Measurements from ENCODE around the gene CRELD1. TPM values are rescaled to one million over a fixed set of nuclear protein-coding genes. Genes with fewer than 3 reads are reported as not detected.
A peak's percentile ranks its signal among the peaks of the same experiment; 100 is the strongest.

The CRELD1 gene
- total RNA-seq, 3 donors from 2014 or later: 11.0 to 15.6 (median 13.0) TPM

GRCh38 chr3:9914011-9914410 lies 19.6 kb upstream of the CRELD1 start:
- no peaks in the 10 kb centered on the region for H3K36me3 Mint-ChIP-seq (ENCODE audit: insufficient read depth)
- DNase-seq (no peak), ATAC-seq (no peak)
- H3K4me1 Mint-ChIP-seq (ENCODE audit: low read depth): peaks cover 33% of the 10 kb centered on the region
- H3K27me3 Mint-ChIP-seq (ENCODE audit: low read depth): no peaks in the 10 kb centered on the region
- no peaks in the 10 kb centered on the region for H3K9me3 Mint-ChIP-seq
- no peak overlapping the region for H3K4me3 Mint-ChIP-seq

- no peaks in the 10 kb centered on the region for H3K27me3 Mint-ChIP-seq (ENCODE audit: low read depth)
- H3K4me3 Mint-ChIP-seq: no peak overlapping the region
- H3K9me3 Mint-ChIP-seq: no peaks in the 10 kb centered on the region
- H3K4me1 Mint-ChIP-seq (ENCODE audit: low read depth): peaks cover 26% of the 10 kb centered on the region
- DNase-seq (no peak), ATAC-seq (peak in 1 of 2 donors; percentile 55)
- H3K36me3 Mint-ChIP-seq (ENCODE audit: insufficient read depth): no peaks in the 10 kb centered on the region
Observed at GRCh38 chr3:9914559-9915253, 18.9 kb upstream of the CRELD1 start.

- ATAC-seq (peak; percentile 47 to 52), DNase-seq (no peak)
- no peaks in the 10 kb centered on the region for H3K9me3 Mint-ChIP-seq
- no peaks in the 10 kb centered on the region for H3K36me3 Mint-ChIP-seq (ENCODE audit: insufficient read depth)
- H3K4me3 Mint-ChIP-seq: peak overlapping the region; percentile 73
- no peaks in the 10 kb centered on the region for H3K27me3 Mint-ChIP-seq (ENCODE audit: low read depth)
- peaks cover 24% of the 10 kb centered on the region for H3K4me1 Mint-ChIP-seq (ENCODE audit: low read depth)
Observed at GRCh38 chr3:9915254-9916141, 18.1 kb upstream of the CRELD1 start.

- Mint-ChIP-seq H3K9me3 (no peaks in the 10 kb centered on the region), H3K4me3 (peak overlapping the region; percentile 60), H3K36me3 (ENCODE audit: insufficient read depth) (no peaks in the 10 kb centered on the region), H3K4me1 (ENCODE audit: low read depth) (peaks cover 24% of the 10 kb centered on the region), H3K27me3 (ENCODE audit: low read depth) (no peaks in the 10 kb centered on the region)
- DNase-seq: no peak
- no peak for ATAC-seq
Observed at GRCh38 chr3:9916346-9916733, 17.3 kb upstream of the CRELD1 start.

GRCh38 chr3:9916734-9917680 lies 16.6 kb upstream of the CRELD1 start, which contains the start of gene IL17RC:
Gene IL17RC (plus strand): TSS chr3:9917098. CDS start chr3:9917316, 218 bp downstream.
- H3K4me3 Mint-ChIP-seq: peak within 1 kb of the TSS; percentile 73
- peak; percentile 73 to 80 for ATAC-seq

GRCh38 chr3:9917820-9918219 lies 15.8 kb upstream of the CRELD1 start:
- no peaks in the 10 kb centered on the region for H3K9me3 Mint-ChIP-seq
- no peaks in the 10 kb centered on the region for H3K36me3 Mint-ChIP-seq (ENCODE audit: insufficient read depth)
- no peak overlapping the region for H3K4me3 Mint-ChIP-seq
- DNase-seq (no peak), ATAC-seq (no peak)
- no peaks in the 10 kb centered on the region for H3K27me3 Mint-ChIP-seq (ENCODE audit: low read depth)
- H3K4me1 Mint-ChIP-seq (ENCODE audit: low read depth): peaks cover 12% of the 10 kb centered on the region

More at GRCh38 chr3:9916734-9917680, 16.6 kb upstream of the CRELD1 start, which contains the start of gene IL17RC:
- H3K9me3 Mint-ChIP-seq: no peaks in the 10 kb centered on the region
- no peaks in the 10 kb centered on the region for H3K27me3 Mint-ChIP-seq (ENCODE audit: low read depth)
- no peaks in the 10 kb centered on the region for H3K36me3 Mint-ChIP-seq (ENCODE audit: insufficient read depth)
- H3K4me1 Mint-ChIP-seq (ENCODE audit: low read depth): peaks cover 20% of the 10 kb centered on the region
- DNase-seq: peak; percentile 49

GRCh38 chr3:9918261-9919038 lies 15.2 kb upstream of the CRELD1 start:
- H3K4me3 Mint-ChIP-seq: no peak overlapping the region

GRCh38 chr3:9928158-9928557 lies 5.5 kb upstream of the CRELD1 start:
- Mint-ChIP-seq H3K27me3 (ENCODE audit: low read depth) (no peaks in the 10 kb centered on the region), H3K9me3 (no peaks in the 10 kb centered on the region), H3K4me1 (ENCODE audit: low read depth) (peaks cover 15% of the 10 kb centered on the region), H3K4me3 (no peak overlapping the region), H3K36me3 (ENCODE audit: insufficient read depth) (no peaks in the 10 kb centered on the region)
- no peak for DNase-seq
- ATAC-seq: no peak

More at GRCh38 chr3:9918261-9919038, 15.2 kb upstream of the CRELD1 start:
- H3K9me3 Mint-ChIP-seq: no peaks in the 10 kb centered on the region
- no peaks in the 10 kb centered on the region for H3K27me3 Mint-ChIP-seq (ENCODE audit: low read depth)
- no peak for ATAC-seq
- H3K4me1 Mint-ChIP-seq (ENCODE audit: low read depth): peaks cover 11% of the 10 kb centered on the region
- no peaks in the 10 kb centered on the region for H3K36me3 Mint-ChIP-seq (ENCODE audit: insufficient read depth)
- DNase-seq: no peak

GRCh38 chr3:9930804-9931418 lies 2.7 kb upstream of the CRELD1 start:
- Mint-ChIP-seq H3K27me3 (ENCODE audit: low read depth) (no peaks in the 10 kb centered on the region), H3K4me3 (no peak overlapping the region), H3K9me3 (no peaks in the 10 kb centered on the region), H3K4me1 (ENCODE audit: low read depth) (peaks cover 36% of the 10 kb centered on the region), H3K36me3 (ENCODE audit: insufficient read depth) (peaks cover 10% of the 10 kb centered on the region)
- ATAC-seq (no peak), DNase-seq (no peak)

GRCh38 chr3:9932535-9932842 lies 1.1 kb upstream of the CRELD1 start:
- DNase-seq (no peak), ATAC-seq (no peak)
- Mint-ChIP-seq H3K4me1 (ENCODE audit: low read depth) (peaks cover 37% of the 10 kb centered on the region), H3K36me3 (ENCODE audit: insufficient read depth) (peaks cover 10% of the 10 kb centered on the region), H3K9me3 (no peaks in the 10 kb centered on the region), H3K27me3 (ENCODE audit: low read depth) (no peaks in the 10 kb centered on the region), H3K4me3 (peak overlapping the region; percentile 97)

GRCh38 chr3:9932843-9933560 lies 632 bp upstream of the CRELD1 start:
- Mint-ChIP-seq H3K4me3 (peak overlapping the region; percentile 97), H3K36me3 (ENCODE audit: insufficient read depth) (peaks cover 11% of the 10 kb centered on the region), H3K27me3 (ENCODE audit: low read depth) (no peaks in the 10 kb centered on the region), H3K9me3 (no peaks in the 10 kb centered on the region), H3K4me1 (ENCODE audit: low read depth) (peaks cover 37% of the 10 kb centered on the region)
- peak; percentile 88 for DNase-seq
- ATAC-seq: peak; percentile 79 to 81

- DNase-seq (peak; percentile 26), ATAC-seq (no peak)
- Mint-ChIP-seq H3K4me1 (ENCODE audit: low read depth) (peaks cover 37% of the 10 kb centered on the region), H3K9me3 (no peaks in the 10 kb centered on the region), H3K36me3 (ENCODE audit: insufficient read depth) (peaks cover 14% of the 10 kb centered on the region), H3K27me3 (ENCODE audit: low read depth) (no peaks in the 10 kb centered on the region), H3K4me3 (peak overlapping the region; percentile 97)
Observed at GRCh38 chr3:9934235-9934621, 594 bp downstream of the CRELD1 start.
